Heart left ventricle (tissue), 13 donors: ENCODE measurements around the gene ZBTB34.

Experiments used
- POLR2A ChIP-seq, 2 donors: fragments of 450-650 bp; IDR thresholded peaks; one replicate each; pipeline ENCODE4 v1.6.1; 2017; ENCODE audit warnings: antibody characterized with exemption in 2 of 2, mild to moderate bottlenecking in 2 of 2, moderate library complexity in 2 of 2
- TF ChIP-seq, protein P1 (sequence below), 12 donors: fragments of 200-600 bp; sonication (generic) in 4 of 12; IDR thresholded peaks; one replicate each; pipeline versions ENCODE4 v1.5.0 to v1.8.0; 2018 to 2022; ENCODE audit warnings: antibody characterized with exemption in 12 of 12, mild to moderate bottlenecking in 5 of 12
- donor health status: ischemic (EF 13 %, LVEDD 7.1; RV severe dilation, severe dysfunction).
- donor health status: DM: no; HTN: yes; CAD: no.
- donor health status: DM: no; HTN: no; CAD: no.
- donor health status: ischemic (EF 25% LVEDD 6.9; RV normal size, moderate dysfunction).
- donor health status: ischemic (EF 25% LVEDD 5.7; RV mildly dilated, moderate dysfunction).
- donor health status: ischemic (EF 35%, LVEDD 5.7; RV mildly dilated, moderate dysfunction).
- donor health status: nonischemic (EF 11% LVEDD 7.7; RV severe dilation, severe dysfunction).
- donor health status: DM: yes; HTN: yes; CAD: no.
- donor health status: PGD.
- donor health status: ischemic (EF 29% LVEDD 5.4; RV normal size, mild dysfunction).
- donor health status: nonischemic (EF 23%, LVEDD 6.1; RV moderate dilation, normal function).

DNA sequence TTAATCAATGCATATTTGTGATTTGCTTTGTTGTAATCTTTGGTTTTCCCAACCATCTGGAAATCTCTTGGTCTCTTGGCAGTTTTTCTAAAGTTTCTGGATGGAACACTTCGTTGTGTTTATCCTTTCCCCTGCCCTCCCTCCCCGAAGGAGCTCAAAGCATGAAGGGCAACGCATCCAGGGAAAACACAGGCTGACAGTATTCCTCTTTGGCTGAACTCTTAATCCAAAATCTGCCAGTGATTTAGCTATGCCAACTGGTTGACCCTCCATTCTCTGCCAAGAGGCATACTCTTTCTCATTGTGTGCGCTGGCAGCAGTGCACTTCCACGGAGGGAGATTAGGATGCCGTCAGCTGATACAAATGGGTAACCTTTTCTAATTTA lies 20.5 kb downstream of the ZBTB34 start:
- TF ChIP-seq, protein P1, sequence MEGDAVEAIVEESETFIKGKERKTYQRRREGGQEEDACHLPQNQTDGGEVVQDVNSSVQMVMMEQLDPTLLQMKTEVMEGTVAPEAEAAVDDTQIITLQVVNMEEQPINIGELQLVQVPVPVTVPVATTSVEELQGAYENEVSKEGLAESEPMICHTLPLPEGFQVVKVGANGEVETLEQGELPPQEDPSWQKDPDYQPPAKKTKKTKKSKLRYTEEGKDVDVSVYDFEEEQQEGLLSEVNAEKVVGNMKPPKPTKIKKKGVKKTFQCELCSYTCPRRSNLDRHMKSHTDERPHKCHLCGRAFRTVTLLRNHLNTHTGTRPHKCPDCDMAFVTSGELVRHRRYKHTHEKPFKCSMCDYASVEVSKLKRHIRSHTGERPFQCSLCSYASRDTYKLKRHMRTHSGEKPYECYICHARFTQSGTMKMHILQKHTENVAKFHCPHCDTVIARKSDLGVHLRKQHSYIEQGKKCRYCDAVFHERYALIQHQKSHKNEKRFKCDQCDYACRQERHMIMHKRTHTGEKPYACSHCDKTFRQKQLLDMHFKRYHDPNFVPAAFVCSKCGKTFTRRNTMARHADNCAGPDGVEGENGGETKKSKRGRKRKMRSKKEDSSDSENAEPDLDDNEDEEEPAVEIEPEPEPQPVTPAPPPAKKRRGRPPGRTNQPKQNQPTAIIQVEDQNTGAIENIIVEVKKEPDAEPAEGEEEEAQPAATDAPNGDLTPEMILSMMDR (IDR thresholded peaks at IDR 0.05): no peak
- no peak for TF ChIP-seq POLR2A (IDR thresholded peaks at IDR 0.05)
